GM21528 (cell line): Measurements from ENCODE around the gene ZNF536.

ENCODE experiments used
- ATAC-seq: cut with Tn5 transposase; IDR thresholded peaks from one replicate; pipeline ENCODE4 v1.9.1; 2021; ENCODE audit warnings: mild to moderate bottlenecking, moderate library complexity; ENCODE audit not compliant: unreplicated experiment, low FRiP score

The ZNF536 gene

DNA sequence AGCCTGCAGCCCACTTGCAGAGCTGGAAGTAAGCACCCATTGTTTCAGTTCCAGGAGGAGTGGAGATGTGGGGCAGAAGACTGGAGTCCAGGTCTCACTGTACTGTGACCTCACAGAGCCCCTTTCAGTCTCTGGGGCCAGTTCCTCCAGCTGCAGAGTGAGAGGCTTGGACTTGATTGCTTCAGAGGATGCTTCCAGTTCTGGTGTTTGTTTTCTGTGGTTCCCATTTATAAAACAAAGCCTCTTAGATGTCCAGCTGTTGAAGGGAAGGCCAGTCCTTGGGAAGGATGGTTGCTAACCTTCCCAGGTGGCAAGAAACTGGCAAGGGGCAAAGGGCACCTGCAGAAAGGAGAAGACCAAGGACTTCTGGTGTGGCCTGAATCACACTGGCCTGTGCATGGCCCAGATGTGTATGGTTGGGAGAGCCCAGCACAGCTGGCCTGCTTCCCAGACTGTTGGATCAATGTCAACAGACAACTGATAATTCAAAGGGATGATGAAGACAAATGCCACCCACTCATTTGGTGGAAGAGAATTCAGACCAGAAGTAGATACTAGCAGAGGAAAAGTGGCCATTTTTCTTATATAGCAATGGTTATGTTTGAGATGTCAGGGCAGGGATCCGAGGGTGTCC is 218.5 kb downstream of the ZNF536 start:
- ATAC-seq, result no peak

- no peak for ATAC-seq
Measured at GRCh38 chr19:30593356-30593755, 221.2 kb downstream of the ZNF536 start.

DNA sequence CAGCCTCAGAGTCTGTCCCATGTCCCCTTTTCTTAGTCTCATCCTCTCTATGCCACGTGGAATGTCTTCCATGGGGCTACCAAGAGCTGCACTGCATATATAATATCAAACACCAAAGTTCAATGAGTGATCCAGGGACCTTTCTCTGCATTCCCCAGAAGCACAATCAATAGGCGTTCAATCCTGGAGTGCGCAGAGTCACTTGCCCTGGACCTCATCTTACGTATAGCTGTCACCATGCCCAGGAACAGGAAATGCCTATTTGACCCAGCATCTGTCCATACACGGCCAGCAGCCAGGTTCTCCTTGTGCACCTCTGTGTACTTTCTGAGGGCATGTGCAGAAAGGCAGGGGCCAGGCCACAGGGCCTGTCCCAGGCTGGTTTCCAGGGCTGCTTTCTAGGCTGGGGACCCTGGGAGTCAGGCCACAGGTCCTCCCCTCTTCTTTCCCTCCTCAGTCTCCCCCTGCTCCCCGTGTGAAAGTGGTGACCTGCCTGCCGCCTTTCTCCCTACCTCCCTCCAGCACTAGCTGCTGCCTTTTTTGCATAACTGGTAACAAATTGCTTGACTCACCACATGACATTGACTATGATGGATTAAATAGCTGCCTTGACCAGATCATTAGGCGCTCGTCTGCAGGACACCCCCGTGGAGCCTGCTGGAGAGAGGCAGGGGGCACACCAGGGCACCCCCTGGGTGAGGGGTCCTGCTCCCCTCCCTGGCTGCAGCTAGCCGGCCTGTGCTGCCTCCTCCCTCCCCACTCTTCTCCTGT is 222.0 kb downstream of the ZNF536 start:
- ATAC-seq, result no peak

DNA sequence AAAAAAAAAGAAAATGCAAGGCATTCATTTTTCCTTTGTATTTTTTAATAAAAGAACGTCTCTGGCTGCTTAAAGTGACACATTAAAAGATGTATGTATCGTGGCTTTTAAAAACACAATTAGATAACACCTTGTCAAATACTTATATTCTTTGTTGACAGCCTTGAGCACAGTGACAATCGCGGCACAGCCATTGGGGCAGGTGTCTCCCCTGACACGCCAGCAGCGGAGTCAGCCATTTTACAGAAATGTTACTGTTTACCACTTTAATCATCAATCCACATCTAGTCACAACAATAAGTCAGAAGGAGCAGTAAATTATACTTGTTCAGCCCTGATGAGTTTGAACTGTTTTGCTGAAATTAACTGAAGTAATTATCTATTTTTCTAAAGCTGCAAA is 224.1 kb downstream of the ZNF536 start:
- no peak for ATAC-seq

- ATAC-seq, result no peak
Measured at GRCh38 chr19:30596813-30597399, 224.7 kb downstream of the ZNF536 start.

GRCh38 chr19:30598688-30599087 is 226.5 kb downstream of the ZNF536 start:
- no peak for ATAC-seq

GRCh38 chr19:30602661-30603350 is 230.6 kb downstream of the ZNF536 start:
- no peak for ATAC-seq

GRCh38 chr19:30604657-30605056 is 232.5 kb downstream of the ZNF536 start:
- no peak for ATAC-seq

DNA sequence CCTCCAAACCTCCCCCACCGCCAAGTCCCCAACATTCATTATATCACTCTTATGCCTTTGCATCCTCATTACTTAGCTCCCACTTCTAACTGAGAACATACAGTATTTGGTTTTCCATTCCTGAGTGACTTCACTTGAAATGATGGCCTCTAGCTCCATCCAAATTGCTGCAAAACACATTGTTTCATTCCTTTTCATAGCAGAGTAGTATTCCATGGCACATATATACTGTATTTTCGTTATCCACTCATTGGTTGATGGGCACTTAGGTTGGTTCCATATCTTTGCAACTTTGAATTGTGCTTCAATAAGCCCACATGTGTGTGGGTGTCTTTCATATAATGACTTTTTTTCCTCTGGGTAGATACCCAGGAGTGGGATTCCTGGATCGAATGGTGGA is 233.1 kb downstream of the ZNF536 start:
- no peak for ATAC-seq

DNA sequence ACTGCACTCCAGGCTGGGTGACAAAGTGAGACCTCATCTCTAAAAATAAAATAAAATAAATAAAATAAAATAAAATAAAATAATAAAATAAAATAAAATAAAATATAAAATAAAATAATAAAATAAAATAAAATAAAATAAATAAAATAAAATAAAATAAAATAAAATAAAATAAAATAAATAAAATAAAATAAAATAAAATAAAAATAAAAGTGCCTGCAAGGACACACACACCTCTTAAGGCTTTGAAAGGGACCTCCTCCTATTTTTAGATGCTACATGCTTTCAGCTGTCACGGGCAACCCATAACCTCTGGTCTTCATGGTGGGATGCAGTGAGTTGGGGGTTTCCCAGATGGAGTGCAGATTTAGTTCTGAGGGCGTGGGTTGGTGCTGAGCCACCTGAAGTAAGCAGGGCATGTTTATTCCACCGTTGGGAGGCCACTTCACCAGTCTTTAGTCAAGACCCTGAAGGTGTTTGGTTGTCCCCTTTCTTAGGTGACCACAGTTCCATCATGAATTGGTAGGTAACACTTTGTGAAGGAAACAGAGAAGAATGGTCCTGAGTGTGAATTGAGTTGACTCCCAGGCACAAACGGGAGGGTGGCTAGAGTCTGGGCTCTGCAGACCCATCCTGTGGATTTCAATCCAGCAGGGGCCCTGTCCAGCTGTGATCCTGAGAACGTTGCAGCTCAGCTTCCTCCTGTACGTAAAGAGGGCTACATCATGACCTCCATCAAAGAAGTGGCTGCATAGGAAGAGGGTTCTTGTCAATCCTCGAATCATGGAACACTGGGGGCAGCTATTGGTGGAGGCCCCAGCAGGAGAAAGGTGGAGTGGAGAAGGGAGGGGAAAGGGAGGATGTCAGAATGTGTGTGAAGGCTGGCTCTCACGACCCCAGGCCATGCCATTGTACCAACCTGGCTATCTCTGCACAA is 234.2 kb downstream of the ZNF536 start:
- ATAC-seq, result no peak
